ENCODE data around the gene ATXN7L3. TPM values are rescaled to one million over a fixed set of nuclear protein-coding genes. Genes with fewer than 3 reads are reported as not detected.

Gene ATXN7L3
- total and polyA plus RNA-seq, 10 of the 15 experiments (the other 5 are each of a cell fraction or from before 2014, with no cell fraction given), result 0.71 to 78.7 (median 32.7) TPM

DNA sequence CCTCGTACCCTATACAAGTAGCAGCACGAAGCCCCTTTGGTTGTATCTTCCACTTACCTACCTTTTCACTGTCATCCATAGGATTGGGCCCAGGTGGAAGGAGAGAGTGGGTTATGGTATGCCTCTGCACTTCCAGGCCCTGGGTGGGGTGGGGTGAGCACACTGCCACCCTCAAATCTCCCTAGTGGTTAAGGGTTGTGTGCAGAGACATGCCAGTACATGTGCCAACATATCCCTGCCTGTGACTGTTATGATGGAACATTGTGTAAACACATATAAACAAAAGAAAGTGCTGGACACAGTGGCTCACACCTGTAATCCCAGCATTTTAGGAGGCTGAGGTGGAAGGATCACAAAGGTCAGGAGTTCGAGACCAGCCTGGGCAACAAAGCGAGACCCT, 46.8 kb downstream of the ATXN7L3 start:
- H3K79me2 ChIP-seq (ENCODE audit: control insufficient read depth, insufficient read depth, low read length), result peaks cover 10% of the 10 kb centered on the region
- no TSS peak for BruUV-seq (replicated peaks)
- H3K36me3 ChIP-seq (ENCODE audit: control insufficient read depth in 2 of 2, insufficient read depth in 2 of 2, low read length in 1 of 2), result peaks cover 15 to 26% of the 10 kb centered on the region in 2 experiments
- ChIA-PET CTCF (interaction anchor here (0.6 kb wide), 2 partner anchors 21 to 238 kb away, joined by 3 read pairs; no protein-coding TSS in a partner anchor), POLR2A (no interaction called here), SMC1A (ENCODE audit: uncharacterized antibody, unreplicated experiment) (no interaction called here), RAD21 (ENCODE audit: unreplicated experiment) (no interaction called here)
- H3K9ac ChIP-seq (ENCODE audit: control insufficient read depth, insufficient read depth, low read length), result no peak overlapping the region
- intact Hi-C loops (cut with micrococcal nuclease; ENCODE audit: unreplicated experiment) (no loop called here), in situ Hi-C loops (cut with MboI) (no loop called here)
- DNase-seq (ENCODE audit: low read depth, low spot score) (no peak), ATAC-seq (0 out of 3 replicates have a peak, but pooled peaks have one; percentile 34), FAIRE-seq (no peak)
- no peaks in the 10 kb centered on the region for H3K9me3 ChIP-seq (replicated peaks; ENCODE audit: control insufficient read depth, insufficient read depth, low read length)
- 93% methylated on average over 4 of the region's 4 CpGs for WGBS (ENCODE audit: insufficient coverage, insufficient replicate concordance, low lambda C conversion rate, missing lambda C conversion rate)
- no peaks in the 10 kb centered on the region for H4K20me1 ChIP-seq (ENCODE audit: control insufficient read depth, insufficient read depth)
- no peaks in the 10 kb centered on the region for H3K27me3 ChIP-seq (replicated peaks in 1 of 2; ENCODE audit: control insufficient read depth in 2 of 2, insufficient read depth in 2 of 2, low read length in 1 of 2)
- no peak overlapping the region for H3K4me3 ChIP-seq
- TF ChIP-seq POLR2AphosphoS2 (IDR thresholded peaks at IDR 0.05; ENCODE audit: low read depth, low read length), result no peak
- TF ChIP-seq WRNIP1 (IDR thresholded peaks at IDR 0.05; ENCODE audit: borderline replicate concordance, low read depth, low read length), result no peak
- no peak for TF ChIP-seq CEBPB (IDR thresholded peaks at IDR 0.05; ENCODE audit: borderline replicate concordance in 1 of 2, low read depth in 2 of 2, low read length in 2 of 2)
- TF ChIP-seq, protein P1, sequence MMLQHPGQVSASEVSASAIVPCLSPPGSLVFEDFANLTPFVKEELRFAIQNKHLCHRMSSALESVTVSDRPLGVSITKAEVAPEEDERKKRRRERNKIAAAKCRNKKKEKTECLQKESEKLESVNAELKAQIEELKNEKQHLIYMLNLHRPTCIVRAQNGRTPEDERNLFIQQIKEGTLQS (IDR thresholded peaks at IDR 0.05; ENCODE audit: borderline replicate concordance, extremely low read depth, low read depth, low read length), result no peak
- 0 out of 2 replicates have a peak overlapping the region, but pooled peaks have one; percentile 24 for H3K27ac ChIP-seq (ENCODE audit: control insufficient read depth, insufficient read depth)
- H3K4me2 ChIP-seq (ENCODE audit: control insufficient read depth, insufficient read depth), result no peak overlapping the region
- no peaks in the 10 kb centered on the region; the same call in 1 of the 2 replicates for H3K4me1 ChIP-seq (ENCODE audit: control insufficient read depth, insufficient read depth, low read length)
- H2AFZ ChIP-seq (ENCODE audit: control insufficient read depth, low read depth, low read length), result no peak overlapping the region

DNA sequence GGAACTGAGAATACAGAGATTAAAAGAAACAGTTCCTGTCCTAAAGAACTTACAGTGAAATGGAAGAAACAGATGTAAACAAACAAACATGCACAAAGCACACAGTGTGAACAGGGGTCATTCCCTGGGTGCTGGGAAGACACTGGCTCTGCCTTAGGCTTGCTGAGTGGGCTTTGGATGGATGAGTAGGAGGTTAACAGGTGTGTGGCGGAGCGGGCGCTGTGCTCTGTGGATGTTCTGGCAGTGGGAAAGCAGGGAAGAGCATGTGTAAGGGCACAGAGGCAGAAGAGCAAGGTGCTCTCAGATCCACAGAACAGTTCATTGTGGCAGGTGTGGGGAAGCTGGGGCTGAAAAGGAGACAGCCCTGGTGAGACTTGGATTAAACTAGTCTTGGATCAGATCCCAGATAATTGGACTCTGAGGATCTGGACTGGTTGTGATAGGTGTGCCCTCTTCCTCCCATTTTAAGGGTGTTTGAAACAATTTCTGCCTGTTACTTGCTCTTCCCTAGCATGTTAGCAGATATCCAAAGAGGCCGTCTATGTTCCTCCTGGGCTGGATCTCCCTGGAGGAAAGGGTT, 49.8 kb downstream of the ATXN7L3 start:
- peaks cover 10% of the 10 kb centered on the region for H3K79me2 ChIP-seq (ENCODE audit: control insufficient read depth, insufficient read depth, low read length)
- H2AFZ ChIP-seq (ENCODE audit: control insufficient read depth, low read depth, low read length), result no peak overlapping the region
- no peak overlapping the region for H3K4me2 ChIP-seq (ENCODE audit: control insufficient read depth, insufficient read depth)
- no TSS peak for BruUV-seq (replicated peaks)
- SMC1A ChIA-PET (ENCODE audit: uncharacterized antibody, unreplicated experiment), result interaction anchor here (1.2 to 2.5 kb wide), 5 partner anchors 17 to 206 kb away, joined by 4 to 8 read pairs (median 5); partner anchors contain the start of gene TMUB2
- no peaks in the 10 kb centered on the region for H4K20me1 ChIP-seq (ENCODE audit: control insufficient read depth, insufficient read depth)
- RAD21 ChIA-PET (ENCODE audit: unreplicated experiment), result interaction anchor here (1.3 kb wide), 1 partner anchor 19 kb away, joined by 8 read pairs; no protein-coding TSS in a partner anchor
- in situ Hi-C loops (cut with MboI), result no loop called here
- FAIRE-seq (no peak), DNase-seq (ENCODE audit: low read depth, low spot score) (no peak), ATAC-seq (no peak)
- intact Hi-C loops (cut with micrococcal nuclease; ENCODE audit: unreplicated experiment), result no loop called here
- H3K27ac ChIP-seq (ENCODE audit: control insufficient read depth, insufficient read depth), result no peak overlapping the region
- H3K36me3 ChIP-seq (ENCODE audit: control insufficient read depth in 2 of 2, insufficient read depth in 2 of 2, low read length in 1 of 2), result peaks cover 14 to 18% of the 10 kb centered on the region in 2 experiments
- no peaks in the 10 kb centered on the region for H3K27me3 ChIP-seq (replicated peaks in 1 of 2; ENCODE audit: control insufficient read depth in 2 of 2, insufficient read depth in 2 of 2, low read length in 1 of 2)
- H3K9me3 ChIP-seq (replicated peaks; ENCODE audit: control insufficient read depth, insufficient read depth, low read length), result no peaks in the 10 kb centered on the region
- CTCF ChIA-PET, result interaction anchor here (0.7 to 3.8 kb wide), 11 partner anchors 9 to 398 kb away, joined by 3 to 23 read pairs (median 4); partner anchors contain the start of gene ASB16
- no peak overlapping the region for H3K9ac ChIP-seq (ENCODE audit: control insufficient read depth, insufficient read depth, low read length)
- POLR2A ChIA-PET, result interaction anchor here (0.6 kb wide), 1 partner anchor 7 kb away, joined by 3 read pairs; no protein-coding TSS in a partner anchor
- WGBS (ENCODE audit: insufficient coverage, insufficient replicate concordance, low lambda C conversion rate, missing lambda C conversion rate), result 100% methylated on average over 4 of the region's 4 CpGs
- no peak overlapping the region for H3K4me3 ChIP-seq
- H3K4me1 ChIP-seq (ENCODE audit: control insufficient read depth, insufficient read depth, low read length), result no peaks in the 10 kb centered on the region; the same call in 1 of the 2 replicates
- TF ChIP-seq DPF2 (IDR thresholded peaks at IDR 0.05) (no peak), CREB1 (IDR thresholded peaks at IDR 0.05; ENCODE audit: low read depth) (no peak), SMAD5 (IDR thresholded peaks at IDR 0.05; ENCODE audit: low read depth) (no peak), ZNF207 (IDR thresholded peaks at IDR 0.05; ENCODE audit: borderline replicate concordance) (no peak), MEF2A (IDR thresholded peaks at IDR 0.05; ENCODE audit: insufficient read depth, low read depth, low read length) (no peak), RCOR1 (conservative IDR thresholded peaks at IDR 0.05; ENCODE audit: low read depth, low read length) (no peak), SMAD1 (IDR thresholded peaks at IDR 0.05; ENCODE audit: low read depth, partially characterized antibody) (no peak), FOXM1 (IDR thresholded peaks at IDR 0.05; ENCODE audit: low read depth, low read length) (no peak), IKZF2 (IDR thresholded peaks at IDR 0.05) (no peak)
